Right renal cortex interstitium (tissue), 3 donors: ENCODE results near the gene MLXIPL. TPM values are rescaled to one million over a fixed set of nuclear protein-coding genes. Genes with fewer than 3 reads are reported as not detected.
"Not testable (repeated sequence)": the region's sequence is repeated elsewhere in the genome, so short reads cannot be mapped to it uniquely, and the experiment has no call there.

Experiments
- DNase-seq, 3 donors: peaks; one replicate each; pipeline ENCODE4 v3.0.0-alpha.2; 2013; ENCODE audit warnings: low read depth in 3 of 3, low spot score in 2 of 3
- polyA plus RNA-seq, 3 donors: library from polyadenylated mRNA; unstranded; fragments of 120-200 nt; gene quantifications; one replicate each; pipeline ENCODE4 v1.2.1, GENCODE V29; 2013; ENCODE audit not compliant: insufficient read length in 3 of 3

The MLXIPL gene
- polyA plus RNA-seq, 3 donors = 1.5 to 3.4 (median 2.9) TPM

DNA sequence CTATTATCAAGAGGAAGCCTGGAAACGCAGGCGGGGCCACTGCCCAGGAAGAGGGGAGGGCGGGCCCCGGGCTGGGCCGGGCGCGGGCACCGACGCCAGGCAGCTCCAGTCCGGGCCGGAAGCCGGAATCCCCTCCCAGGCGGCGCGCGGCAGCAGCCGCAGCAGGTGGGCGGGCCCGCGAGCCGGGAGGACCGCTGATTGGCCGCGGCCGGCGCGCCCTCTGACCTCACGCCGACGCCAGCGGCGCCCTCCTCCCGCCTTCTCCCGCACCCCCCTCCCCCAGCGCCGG is 67.3 kb downstream of the MLXIPL start:
- peak; percentile 53 to 76 (median 75) for DNase-seq

DNA sequence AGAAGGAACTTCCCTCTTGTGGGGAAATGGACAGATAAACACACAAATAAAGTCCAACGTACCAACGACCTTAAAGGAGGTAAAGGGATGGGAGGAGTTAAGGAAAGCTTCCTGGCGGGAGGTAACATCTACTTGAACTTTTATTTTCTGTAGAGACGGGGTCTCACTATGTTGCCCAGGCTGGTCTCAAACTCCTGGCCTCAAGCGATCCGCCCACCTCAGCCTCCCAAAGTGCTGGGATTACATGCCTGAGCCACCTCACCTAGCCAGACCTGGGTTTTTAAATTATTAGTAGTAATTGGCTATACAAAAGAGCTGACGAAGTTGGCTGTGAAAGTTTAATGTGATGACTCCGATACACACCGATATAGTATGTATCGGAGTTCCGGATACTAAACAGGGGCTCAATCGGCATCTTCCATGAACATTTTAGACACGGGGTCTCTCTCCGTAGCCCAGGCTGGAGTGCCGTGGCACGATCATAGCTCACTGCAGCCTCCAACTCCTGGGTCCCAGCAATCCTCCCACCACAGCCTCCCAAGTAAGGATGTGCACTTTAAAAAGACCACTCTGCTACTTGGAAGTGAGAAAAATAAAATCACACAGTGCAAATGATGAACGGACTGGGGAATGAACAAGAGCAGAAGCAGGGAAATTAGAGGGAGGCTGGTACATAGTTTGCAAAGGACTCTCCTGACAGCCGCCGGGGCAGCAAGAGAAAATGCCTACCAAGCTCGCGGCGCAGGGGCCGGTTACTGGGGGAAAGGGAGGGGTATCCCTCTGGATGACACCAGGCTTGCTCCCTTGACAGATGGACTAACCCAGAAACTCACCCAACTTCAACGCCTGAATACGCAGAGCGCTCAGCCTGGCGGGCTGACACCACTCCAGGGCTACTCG is 67.9 kb downstream of the MLXIPL start:
- DNase-seq = peak in 1 of 3 donors; percentile 38

DNA sequence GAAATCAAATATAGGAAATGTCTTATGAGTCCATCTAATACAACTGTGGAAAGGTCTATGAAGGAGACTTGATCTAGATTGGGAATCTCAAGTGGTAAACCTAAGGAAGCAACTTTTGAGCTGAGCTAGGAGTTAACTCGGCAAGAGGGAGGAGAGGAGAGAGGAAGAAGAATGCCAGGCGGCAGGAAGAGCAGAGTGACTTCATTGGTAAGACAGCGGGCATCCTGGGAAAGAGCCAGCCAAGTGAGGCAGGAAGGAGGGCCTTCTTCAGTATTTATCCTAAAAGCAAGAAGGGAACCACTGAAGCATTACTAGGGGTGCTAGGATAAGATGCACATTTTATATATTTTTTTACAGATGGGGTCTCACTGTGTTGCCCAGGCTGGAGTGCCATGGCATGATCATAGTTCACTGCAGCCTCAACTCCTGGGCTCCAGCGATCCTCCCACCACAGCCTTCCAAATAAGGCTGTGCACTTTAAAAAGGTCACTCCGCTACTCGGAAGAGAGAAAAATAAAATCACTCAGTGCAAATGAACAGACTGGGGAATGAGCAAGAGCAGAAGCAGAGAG is 68.8 kb downstream of the MLXIPL start:
- no peak for DNase-seq

- not testable (repeated sequence) for DNase-seq
Measured at GRCh38 chr7:73550093-73550492, 74.2 kb downstream of the MLXIPL start.

DNA sequence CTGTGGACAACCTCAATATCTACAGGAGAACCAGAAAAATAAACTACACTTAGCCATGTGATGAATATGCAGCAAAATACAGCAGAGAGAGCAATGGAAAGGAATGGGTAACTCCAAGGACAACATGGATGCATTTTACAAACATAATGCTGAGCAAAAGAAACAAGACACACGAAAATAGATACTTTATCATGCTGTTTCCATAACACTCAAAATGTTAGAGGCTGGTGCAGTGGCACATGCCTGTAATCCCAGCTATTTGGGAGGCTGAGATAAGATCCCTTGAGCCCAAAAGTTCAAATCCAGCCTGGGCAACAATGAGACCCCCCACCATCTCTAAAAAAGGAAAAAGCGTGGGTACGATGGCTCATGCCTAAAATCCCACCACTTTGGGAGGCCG is 75.1 kb downstream of the MLXIPL start:
- DNase-seq = no peak

DNA sequence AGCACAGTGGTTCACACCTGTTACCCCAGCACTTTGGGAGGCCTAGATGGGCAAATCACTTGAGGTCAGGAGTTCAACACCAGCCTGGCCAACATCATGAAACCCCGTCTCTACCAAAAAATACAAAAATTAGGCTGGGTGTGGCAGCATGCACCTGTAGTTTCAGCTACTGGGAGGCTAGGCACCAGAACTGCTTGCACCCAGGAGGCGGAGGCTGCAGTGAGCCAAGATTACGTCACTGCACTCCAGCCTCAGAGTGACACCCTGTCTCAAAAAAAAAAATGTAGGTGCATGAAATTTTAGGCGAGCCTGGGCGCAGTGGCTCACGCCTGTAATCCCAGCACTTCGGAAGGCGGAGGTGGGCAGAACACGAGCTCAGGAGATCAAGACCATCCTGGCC is 76.5 kb downstream of the MLXIPL start:
- DNase-seq = no peak

GRCh38 chr7:73544678-73545077 is 79.6 kb downstream of the MLXIPL start:
- no peak for DNase-seq

Other genes starting within 250 kb of the MLXIPL start
- gene FZD9, start 190.7 kb downstream of the MLXIPL start, polyA plus RNA-seq = under 1 TPM; 0.22 to 0.38 (median 0.37) TPM
- 10 to 100 TPM; 76.6 to 86.0 (median 80.5) TPM for gene BAZ1B, start 102.2 kb downstream of the MLXIPL start, polyA plus RNA-seq
- gene BCL7B, start 66.8 kb downstream of the MLXIPL start, polyA plus RNA-seq = 10 to 100 TPM; 34.6 to 35.5 (median 34.6) TPM
- gene TBL2, start 45.9 kb downstream of the MLXIPL start, polyA plus RNA-seq = 10 to 100 TPM; 37.9 to 40.8 (median 40.2) TPM
- gene VPS37D, start 43.3 kb upstream of the MLXIPL start, polyA plus RNA-seq = 10 to 100 TPM in 1 of 3 donors, 1 to 10 TPM in 2; 9.9 to 11.4 (median 10.0) TPM
- 10 to 100 TPM in 2 of 3 donors, 1 to 10 TPM in 1; 9.1 to 11.5 (median 10.2) TPM for gene DNAJC30, start 58.9 kb upstream of the MLXIPL start, polyA plus RNA-seq
- gene BUD23, start 59.1 kb upstream of the MLXIPL start, polyA plus RNA-seq = 10 to 100 TPM; 78.7 to 85.6 (median 79.1) TPM
- 1 to 10 TPM; 7.0 to 8.5 (median 7.5) TPM for gene STX1A, start 95.1 kb upstream of the MLXIPL start, polyA plus RNA-seq
- 10 to 100 TPM; 24.3 to 25.4 (median 25.2) TPM for gene ABHD11, start 114.3 kb upstream of the MLXIPL start, polyA plus RNA-seq
- 10 to 100 TPM; 27.7 to 32.9 (median 31.7) TPM for gene CLDN3, start 145.7 kb upstream of the MLXIPL start, polyA plus RNA-seq
- 10 to 100 TPM; 68.7 to 91.4 (median 76.4) TPM for gene CLDN4, start 206.5 kb upstream of the MLXIPL start, polyA plus RNA-seq
- 10 to 100 TPM in 1 of 3 donors, 1 to 10 TPM in 2; 3.4 to 12.2 (median 8.8) TPM for gene METTL27, start 218.0 kb upstream of the MLXIPL start, polyA plus RNA-seq
- not detected for gene TMEM270, start 236.6 kb upstream of the MLXIPL start, polyA plus RNA-seq